Naive thymus-derived CD4-positive, alpha-beta T cell (primary cell): ENCODE measurements around the gene ATP8B1. TPM values are rescaled to one million over a fixed set of nuclear protein-coding genes. Genes with fewer than 3 reads are reported as not detected.
"Not testable (repeated sequence)": the region's sequence is repeated elsewhere in the genome, so short reads cannot be mapped to it uniquely, and the experiment has no call there.

Source experiments
- ATAC-seq: fragments of 150-1000 bp; cut with Tn5 transposase; 2 replicates; pipeline ENCODE4 v1.10.0; 2021; ENCODE audit warnings: mild to moderate bottlenecking, moderate library complexity
- CTCF ChIA-PET: fragments of 350-600 bp; sonication (Branson Sonifier 250); formaldehyde crosslinking; loops from one replicate; lab custom pipeline; 2021; ENCODE audit warnings: antibody characterized with exemption; lab: Charles Lee
- POLR2A ChIA-PET: fragments of 350-600 bp; sonication (Branson Sonifier 250); formaldehyde crosslinking; loops from one replicate; lab custom pipeline; 2021; ENCODE audit warnings: antibody characterized with exemption, inconsistent platforms; lab: Charles Lee
- DNase-seq, 9 donors: peaks; one replicate each; pipeline versions ENCODE4 v3.0.0 to v3.0.0-alpha.2; 2020 to 2022; ENCODE audit warnings: mixed read lengths in 1 of 9
- H3K27ac ChIP-seq: one replicate; pipeline ENCODE4 v1.7.0; 2013; ENCODE audit warnings: mild to moderate bottlenecking, low read depth, low read length, moderate library complexity
- H3K27me3 ChIP-seq, 2 donors: one replicate each; pipeline ENCODE4 v1.7.0; 2013; ENCODE audit warnings: low read length in 2 of 2, mild to moderate bottlenecking in 2 of 2, moderate library complexity in 2 of 2; ENCODE audit not compliant: control insufficient read depth in 2 of 2, insufficient read depth in 2 of 2
- H3K36me3 ChIP-seq, 3 experiments: 1 replicate in 2 of 3; 2 replicates in 1 of 3; pipeline ENCODE4 v1.7.0; 2013; ENCODE audit warnings: low read length in 3 of 3, mild to moderate bottlenecking in 3 of 3, moderate library complexity in 1 of 3; ENCODE audit not compliant: insufficient read depth in 3 of 3, control insufficient read depth in 2 of 3
- H3K4me1 ChIP-seq, 2 donors: one replicate each; pipeline ENCODE4 v1.7.0; 2013; ENCODE audit warnings: low read length in 2 of 2, mild to moderate bottlenecking in 2 of 2, moderate library complexity in 1 of 2; ENCODE audit not compliant: control insufficient read depth in 2 of 2, insufficient read depth in 2 of 2
- H3K4me3 ChIP-seq: 2 replicates; pipeline ENCODE4 v1.7.0; 2013; ENCODE audit warnings: mild to moderate bottlenecking, low read length
- H3K9me3 ChIP-seq, 3 experiments: 1 replicate in 2 of 3; 2 replicates in 1 of 3; pipeline ENCODE4 v1.7.0; 2013; ENCODE audit warnings: low read length in 3 of 3; ENCODE audit not compliant: control insufficient read depth in 2 of 3
- H3K27ac Mint-ChIP-seq, 9 donors: one replicate each; pipeline ENCODE4 v1.8.0; 2020 to 2022; ENCODE audit warnings: mixed read lengths in 9 of 9, mild to moderate bottlenecking in 8 of 9, moderate library complexity in 5 of 9, inconsistent platforms in 2 of 9
- H3K27me3 Mint-ChIP-seq, 5 donors: one replicate each; pipeline ENCODE4 v1.8.0; 2021 to 2022; ENCODE audit warnings: mixed read lengths in 5 of 5, mild to moderate bottlenecking in 1 of 5
- H3K36me3 Mint-ChIP-seq, 5 donors: one replicate each; pipeline ENCODE4 v1.8.0; 2020 to 2022; ENCODE audit warnings: mixed read lengths in 5 of 5, mild to moderate bottlenecking in 3 of 5, inconsistent platforms in 1 of 5
- H3K4me1 Mint-ChIP-seq, 7 donors: one replicate each; pipeline ENCODE4 v1.8.0; 2020 to 2022; ENCODE audit warnings: mixed read lengths in 7 of 7, mild to moderate bottlenecking in 3 of 7, inconsistent platforms in 1 of 7
- H3K4me3 Mint-ChIP-seq, 10 donors: one replicate each; pipeline ENCODE4 v1.8.0; 2020 to 2022; ENCODE audit warnings: mild to moderate bottlenecking in 10 of 10, mixed read lengths in 10 of 10, moderate library complexity in 6 of 10, inconsistent platforms in 2 of 10
- H3K9me3 Mint-ChIP-seq, 11 donors: one replicate each; pipeline ENCODE4 v1.8.0; 2020 to 2022; ENCODE audit warnings: mixed read lengths in 11 of 11, mild to moderate bottlenecking in 4 of 11, inconsistent platforms in 1 of 11, moderate library complexity in 1 of 11
- intact Hi-C, 2 donors: fragments of 100-400 bp; cut with micrococcal nuclease; formaldehyde crosslinking; loops; one replicate each; pipeline ENCODE4 v1.15.1; 2023
- polyA plus RNA-seq, 2 donors: library from polyadenylated mRNA; unstranded; fragments of 300-500 nt; fragmentation: Illumina TruSeq; gene quantifications; one replicate each; pipeline ENCODE4 v1.2.3, GENCODE V29; 2021
- total RNA-seq, 6 experiments: library from RNA in 5 of 6; stranded (reverse) in 5 of 6; gene quantifications; 1 replicate in 5 of 6; 2 replicates in 1 of 6; pipeline ENCODE4 v1.2.3 and lab custom pipeline; 2021 to 2026

Gene ATP8B1
- total and polyA plus RNA-seq, 7 experiments from 2014 or later = not detected

DNA sequence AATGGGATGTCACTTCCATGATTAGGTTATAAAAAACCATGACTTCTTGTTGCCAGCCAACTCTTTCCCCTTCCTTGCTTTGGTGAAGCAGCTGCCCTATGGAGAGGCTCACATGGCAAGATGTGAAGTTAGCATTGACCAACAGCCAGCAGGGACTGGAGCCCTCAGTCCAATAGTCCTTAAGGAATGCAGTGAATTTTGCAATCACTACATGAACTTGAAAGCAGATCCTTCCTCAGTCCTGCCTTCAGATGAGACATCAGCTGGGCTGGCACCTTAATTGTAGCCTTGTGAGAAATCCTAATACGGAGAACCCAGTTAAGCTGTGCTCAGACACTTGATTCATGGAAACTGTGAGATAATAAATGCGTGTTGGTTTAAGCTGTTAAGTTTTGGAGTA lies 61.8 kb downstream of the ATP8B1 start:
- Mint-ChIP-seq H3K4me3 (no peak overlapping the region), H3K36me3 (peaks cover 5 to 35% (median 22%) of the 10 kb centered on the region in 5 donors), H3K9me3 (peaks cover 0 to 26% (median 5%) of the 10 kb centered on the region in 11 donors), H3K27me3 (no peaks in the 10 kb centered on the region), H3K27ac (no peak overlapping the region), H3K4me1 (peaks cover 0 to 2% (median 0%) of the 10 kb centered on the region in 7 donors)
- intact Hi-C loops = no loop called here
- H3K9me3 ChIP-seq = no peaks in the 10 kb centered on the region
- H3K27ac ChIP-seq = no peak overlapping the region
- H3K36me3 ChIP-seq = peaks cover 0 to 3% (median 0%) of the 10 kb centered on the region in 3 experiments
- CTCF ChIA-PET = no interaction called here
- POLR2A ChIA-PET = no interaction called here
- H3K4me1 ChIP-seq = no peaks in the 10 kb centered on the region
- no peak for ATAC-seq
- no peak for DNase-seq
- H3K27me3 ChIP-seq = no peaks in the 10 kb centered on the region
- H3K4me3 ChIP-seq = no peak overlapping the region

DNA sequence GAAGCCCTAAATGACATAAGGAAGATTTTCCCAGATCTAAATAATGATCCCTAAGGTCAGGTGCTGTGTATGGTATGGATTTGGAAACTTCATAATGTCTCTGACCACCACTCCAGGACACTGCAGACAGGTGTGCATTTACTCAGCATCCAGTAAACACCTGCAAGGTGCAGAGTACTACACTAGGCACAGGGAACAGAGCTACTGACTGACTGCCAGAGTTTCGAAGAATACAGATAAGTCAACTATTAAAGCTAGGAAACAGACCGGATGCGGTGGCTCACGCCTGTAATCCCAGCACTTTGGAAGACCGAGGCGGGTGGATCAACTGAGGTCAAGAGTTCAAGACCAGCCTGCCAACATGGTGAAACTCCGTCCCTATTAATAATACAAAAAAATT lies 65.0 kb downstream of the ATP8B1 start:
- Histone ChIP-seq H3K4me3 (no peak overlapping the region), H3K27me3 (no peaks in the 10 kb centered on the region), H3K9me3 (peaks cover 0 to 1% (median 0%) of the 10 kb centered on the region in 3 experiments), H3K4me1 (no peaks in the 10 kb centered on the region), H3K36me3 (peaks cover 0 to 3% (median 0%) of the 10 kb centered on the region in 3 experiments), H3K27ac (no peak overlapping the region)
- ChIA-PET POLR2A (no interaction called here), CTCF (no interaction called here)
- DNase-seq = no peak
- H3K4me3 Mint-ChIP-seq = no peak overlapping the region
- no peaks in the 10 kb centered on the region for H3K27me3 Mint-ChIP-seq
- intact Hi-C loops = no loop called here
- no peak overlapping the region for H3K27ac Mint-ChIP-seq
- peaks cover 5 to 41% (median 11%) of the 10 kb centered on the region in 11 donors for H3K9me3 Mint-ChIP-seq
- peaks cover 5 to 42% (median 38%) of the 10 kb centered on the region in 5 donors for H3K36me3 Mint-ChIP-seq
- peaks cover 0 to 4% (median 0%) of the 10 kb centered on the region in 7 donors for H3K4me1 Mint-ChIP-seq
- no peak for ATAC-seq

DNA sequence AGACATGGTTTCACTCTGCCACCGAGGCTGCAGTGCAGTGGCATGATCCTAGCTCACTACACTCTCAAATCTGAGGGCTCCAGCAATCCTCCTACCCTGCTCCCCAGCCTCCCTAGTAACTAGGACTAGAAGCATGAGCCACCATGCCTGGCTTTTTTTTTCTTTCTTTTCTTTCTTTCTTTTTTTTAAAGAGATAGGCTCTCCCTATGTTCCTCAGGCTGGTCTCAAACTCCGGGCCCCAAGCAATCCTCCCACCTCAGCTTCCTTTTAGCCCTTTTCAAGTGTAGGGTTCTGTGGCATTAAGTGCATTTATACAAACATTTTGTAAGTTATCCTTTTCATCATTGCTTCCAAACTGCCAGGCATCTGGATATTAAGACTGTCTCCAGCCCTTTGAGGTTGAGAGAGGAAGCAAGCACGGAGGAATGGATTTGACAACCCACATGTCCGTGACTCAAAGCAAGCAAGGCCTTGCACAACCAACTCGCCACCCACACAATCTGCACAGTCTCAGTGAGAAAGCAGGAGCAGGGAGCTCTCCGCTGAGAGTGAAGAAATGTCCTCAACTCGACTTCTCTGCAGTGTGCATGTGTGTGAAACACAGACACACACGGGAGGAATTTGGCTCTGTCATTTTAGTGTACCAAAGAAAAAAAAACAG lies 65.6 kb downstream of the ATP8B1 start:
- CTCF ChIA-PET = interaction anchor here (0.6 kb wide), 1 partner anchor 57 kb away, joined by 5 read pairs; no protein-coding TSS in a partner anchor
- Mint-ChIP-seq H3K4me3 (peak overlapping the region in 1 of 10 donors; percentile 18), H3K9me3 (peaks cover 5 to 46% (median 12%) of the 10 kb centered on the region in 11 donors), H3K4me1 (peaks cover 0 to 6% (median 0%) of the 10 kb centered on the region in 7 donors), H3K27ac (no peak overlapping the region), H3K27me3 (no peaks in the 10 kb centered on the region), H3K36me3 (peaks cover 5 to 46% (median 42%) of the 10 kb centered on the region in 5 donors)
- POLR2A ChIA-PET = no interaction called here
- no peaks in the 10 kb centered on the region for H3K4me1 ChIP-seq
- H3K27me3 ChIP-seq = no peaks in the 10 kb centered on the region
- H3K4me3 ChIP-seq = no peak overlapping the region
- DNase-seq (no peak), ATAC-seq (peak; percentile 71)
- no peak overlapping the region for H3K27ac ChIP-seq
- intact Hi-C loops = no loop called here
- H3K9me3 ChIP-seq = peaks cover 0 to 3% (median 0%) of the 10 kb centered on the region in 3 experiments
- peaks cover 0 to 3% (median 0%) of the 10 kb centered on the region in 3 experiments for H3K36me3 ChIP-seq

DNA sequence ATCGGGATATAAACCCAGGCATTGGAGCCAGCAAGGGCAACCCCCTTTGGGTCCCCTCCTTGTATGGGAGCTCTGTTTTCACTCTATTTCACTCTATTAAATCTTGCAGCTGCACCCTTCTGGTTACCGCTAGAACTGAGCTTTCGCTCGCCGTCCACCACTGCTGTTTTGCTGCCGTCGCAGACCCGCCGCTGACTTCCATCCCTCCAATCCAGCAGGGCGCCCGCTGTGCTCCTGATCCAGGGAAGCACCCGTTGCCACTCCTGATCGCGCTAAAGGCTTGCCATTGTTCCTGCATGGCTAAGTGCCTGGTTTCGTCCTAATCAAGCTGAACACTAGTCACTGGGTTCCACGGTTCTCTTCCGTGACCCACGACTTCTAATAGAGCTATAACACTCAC lies 68.1 kb downstream of the ATP8B1 start:
- H3K27me3 Mint-ChIP-seq, ATAC-seq, H3K4me1 ChIP-seq, intact Hi-C loops, DNase-seq, H3K27ac ChIP-seq, H3K9me3 ChIP-seq, H3K4me1 Mint-ChIP-seq, POLR2A ChIA-PET, H3K27me3 ChIP-seq, H3K4me3 ChIP-seq, H3K36me3 ChIP-seq, CTCF ChIA-PET: not testable (repeated sequence)
- Mint-ChIP-seq H3K36me3 (peaks cover 5 to 57% (median 48%) of the 10 kb centered on the region in 5 donors), H3K9me3 (peaks cover 5 to 54% (median 18%) of the 10 kb centered on the region in 11 donors), H3K27ac (peak overlapping the region in 1 of 9 donors; percentile 10), H3K4me3 (peak overlapping the region in 2 of 10 donors; percentile 16 to 17)

DNA sequence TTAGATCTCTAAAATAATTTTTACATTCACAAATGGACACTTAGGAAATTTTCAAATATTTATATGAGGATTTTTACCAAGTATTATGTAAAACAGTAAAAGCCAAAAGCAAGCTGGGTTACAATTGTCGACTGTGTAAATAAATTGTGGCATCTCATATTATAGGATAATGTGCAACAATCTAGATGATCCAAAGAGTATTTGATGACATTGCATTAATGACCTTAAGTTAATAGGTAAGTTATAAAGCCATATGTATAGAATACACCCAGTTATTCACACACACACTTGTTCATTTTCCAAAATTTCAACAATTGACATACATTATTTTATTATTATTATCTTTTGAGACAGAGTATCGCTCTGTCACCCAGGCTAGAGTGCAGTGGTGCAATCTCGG lies 69.3 kb downstream of the ATP8B1 start:
- intact Hi-C loops = no loop called here
- H3K4me1 Mint-ChIP-seq = peaks cover 0 to 6% (median 0%) of the 10 kb centered on the region in 7 donors
- peaks cover 5 to 55% (median 42%) of the 10 kb centered on the region in 5 donors for H3K36me3 Mint-ChIP-seq
- DNase-seq (no peak), ATAC-seq (no peak)
- Histone ChIP-seq H3K27ac (no peak overlapping the region), H3K27me3 (no peaks in the 10 kb centered on the region), H3K4me1 (no peaks in the 10 kb centered on the region), H3K9me3 (peaks cover 0 to 12% (median 4%) of the 10 kb centered on the region in 3 experiments), H3K4me3 (no peak overlapping the region), H3K36me3 (peaks cover 0 to 3% (median 0%) of the 10 kb centered on the region in 3 experiments)
- peaks cover 3 to 55% (median 19%) of the 10 kb centered on the region in 11 donors for H3K9me3 Mint-ChIP-seq
- ChIA-PET CTCF (no interaction called here), POLR2A (no interaction called here)
- no peak overlapping the region for H3K4me3 Mint-ChIP-seq
- H3K27ac Mint-ChIP-seq = no peak overlapping the region
- H3K27me3 Mint-ChIP-seq = no peaks in the 10 kb centered on the region

- peaks cover 0 to 6% (median 0%) of the 10 kb centered on the region in 7 donors for H3K4me1 Mint-ChIP-seq
- no peaks in the 10 kb centered on the region for H3K27me3 Mint-ChIP-seq
- ATAC-seq (no peak), DNase-seq (no peak)
- H3K9me3 Mint-ChIP-seq = peaks cover 12 to 78% (median 36%) of the 10 kb centered on the region in 11 donors
- Histone ChIP-seq H3K36me3 (no peaks in the 10 kb centered on the region), H3K27ac (no peak overlapping the region), H3K27me3 (no peaks in the 10 kb centered on the region), H3K9me3 (peaks cover 0 to 45% (median 14%) of the 10 kb centered on the region in 3 experiments), H3K4me1 (no peaks in the 10 kb centered on the region), H3K4me3 (no peak overlapping the region)
- ChIA-PET CTCF (no interaction called here), POLR2A (no interaction called here)
- no peak overlapping the region for H3K4me3 Mint-ChIP-seq
- H3K27ac Mint-ChIP-seq = no peak overlapping the region
- peaks cover 0 to 34% (median 14%) of the 10 kb centered on the region in 5 donors for H3K36me3 Mint-ChIP-seq
- intact Hi-C loops = no loop called here
Measured at GRCh38 chr18:57730146-57730545, 73.0 kb downstream of the ATP8B1 start.
